ENCODE results near the gene CAMKK2. TPM values are rescaled to one million over a fixed set of nuclear protein-coding genes. Genes with fewer than 3 reads are reported as not detected.
"Not testable (repeated sequence)": the region's sequence is repeated elsewhere in the genome, so short reads cannot be mapped to it uniquely, and the experiment has no call there.

Gene CAMKK2
- polyA plus RNA-seq, 4 donors = 34.2 to 35.1 (median 34.7) TPM

- DNase-seq (ENCODE audit: low read depth in 4 of 4, low spot score in 3 of 4) = no peak
These were observed 69.2 kb downstream of the CAMKK2 start for GRCh38 chr12:121227294-121227693.

GRCh38 chr12:121226871-121227270 lies 69.6 kb downstream of the CAMKK2 start:
- not testable (repeated sequence) for DNase-seq (ENCODE audit: low read depth in 4 of 4, low spot score in 3 of 4)

GRCh38 chr12:121226399-121226798 lies 70.1 kb downstream of the CAMKK2 start:
- DNase-seq (ENCODE audit: low read depth in 4 of 4, low spot score in 3 of 4) = no peak

- DNase-seq (ENCODE audit: low read depth in 4 of 4, low spot score in 3 of 4) = no peak
These were observed 71.9 kb downstream of the CAMKK2 start for GRCh38 chr12:121224591-121224990.

GRCh38 chr12:121223292-121224285 lies 72.9 kb downstream of the CAMKK2 start:
- DNase-seq (ENCODE audit: low read depth in 4 of 4, low spot score in 3 of 4) = no peak

DNA sequence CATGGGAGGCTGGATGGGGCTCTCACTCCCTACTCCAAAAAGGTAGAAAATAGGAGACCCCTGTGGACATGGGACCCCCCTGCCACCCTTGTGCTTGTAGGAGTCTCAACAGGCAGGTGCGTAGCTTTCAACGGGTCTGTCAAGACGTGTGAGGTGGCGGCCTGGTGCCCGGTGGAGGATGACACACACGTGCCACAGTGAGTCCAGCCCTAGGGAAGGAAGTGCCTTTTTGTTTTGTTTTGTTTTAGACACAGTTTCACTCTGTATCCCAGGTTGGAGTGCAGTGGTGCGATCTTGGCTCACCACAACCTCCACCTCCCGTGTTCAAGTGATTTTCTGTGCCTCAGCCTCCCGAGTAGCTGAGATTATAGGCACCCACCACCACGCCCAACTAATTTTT lies 73.7 kb downstream of the CAMKK2 start:
- no peak for DNase-seq (ENCODE audit: low read depth in 4 of 4, low spot score in 3 of 4)

GRCh38 chr12:121219353-121219986 lies 77.0 kb downstream of the CAMKK2 start:
- no peak for DNase-seq (ENCODE audit: low read depth in 4 of 4, low spot score in 3 of 4)

- no peak for DNase-seq (ENCODE audit: low read depth in 4 of 4, low spot score in 3 of 4)
These were observed 77.7 kb downstream of the CAMKK2 start for GRCh38 chr12:121218588-121219352.

- DNase-seq (ENCODE audit: low read depth in 4 of 4, low spot score in 3 of 4) = no peak
These were observed 78.7 kb downstream of the CAMKK2 start for GRCh38 chr12:121217761-121218160.

DNA sequence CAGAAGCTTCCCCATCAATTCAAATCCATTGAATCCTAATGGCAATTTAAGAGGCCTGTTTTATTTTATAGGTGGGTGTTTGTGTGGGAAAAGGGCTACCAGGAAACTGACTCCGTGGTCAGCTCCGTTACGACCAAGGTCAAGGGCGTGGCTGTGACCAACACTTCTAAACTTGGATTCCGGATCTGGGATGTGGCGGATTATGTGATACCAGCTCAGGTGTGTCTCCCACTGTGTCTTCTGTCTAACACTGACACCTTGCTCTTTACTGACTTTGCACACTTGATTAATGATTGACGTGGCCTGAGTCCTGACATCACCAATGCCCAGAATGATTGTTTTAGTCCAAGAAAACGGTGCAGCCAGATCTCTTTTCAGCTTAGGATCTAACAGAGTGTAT lies 79.4 kb downstream of the CAMKK2 start:
- no peak for DNase-seq (ENCODE audit: low read depth in 4 of 4, low spot score in 3 of 4)

GRCh38 chr12:121216102-121216501 lies 80.4 kb downstream of the CAMKK2 start:
- DNase-seq (ENCODE audit: low read depth in 4 of 4, low spot score in 3 of 4) = no peak

- DNase-seq (ENCODE audit: low read depth in 4 of 4, low spot score in 3 of 4) = no peak
These were observed 81.4 kb downstream of the CAMKK2 start for GRCh38 chr12:121214855-121215745.

DNA sequence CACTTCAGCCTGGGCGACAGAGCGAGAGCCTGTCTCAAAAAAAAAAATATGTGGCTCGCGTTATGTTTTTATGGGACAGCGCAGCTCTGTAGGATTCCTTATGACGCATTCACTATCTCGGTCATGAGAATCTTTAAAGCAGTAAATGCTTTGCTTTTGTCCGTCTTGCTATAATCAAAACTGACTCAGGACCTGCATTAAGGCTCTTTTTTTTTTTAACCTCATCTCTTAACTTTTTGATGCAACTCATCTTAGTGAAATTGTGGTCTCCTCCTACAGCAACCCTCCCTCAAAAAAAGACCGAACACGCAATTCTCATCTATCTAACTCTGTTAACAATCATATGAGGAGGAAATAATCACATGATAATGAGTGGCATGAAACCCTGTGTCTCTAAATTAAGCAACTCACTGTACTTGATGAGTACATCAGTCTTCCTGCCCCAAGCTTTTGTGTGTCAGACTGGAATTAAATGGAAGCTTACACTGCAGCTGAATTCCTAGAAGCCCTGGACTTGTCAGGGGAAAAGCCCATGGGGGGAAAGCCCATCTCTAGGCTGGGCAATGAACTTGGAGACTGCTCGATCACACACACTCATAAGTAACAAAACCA lies 82.2 kb downstream of the CAMKK2 start:
- DNase-seq (ENCODE audit: low read depth in 4 of 4, low spot score in 3 of 4) = no peak

DNA sequence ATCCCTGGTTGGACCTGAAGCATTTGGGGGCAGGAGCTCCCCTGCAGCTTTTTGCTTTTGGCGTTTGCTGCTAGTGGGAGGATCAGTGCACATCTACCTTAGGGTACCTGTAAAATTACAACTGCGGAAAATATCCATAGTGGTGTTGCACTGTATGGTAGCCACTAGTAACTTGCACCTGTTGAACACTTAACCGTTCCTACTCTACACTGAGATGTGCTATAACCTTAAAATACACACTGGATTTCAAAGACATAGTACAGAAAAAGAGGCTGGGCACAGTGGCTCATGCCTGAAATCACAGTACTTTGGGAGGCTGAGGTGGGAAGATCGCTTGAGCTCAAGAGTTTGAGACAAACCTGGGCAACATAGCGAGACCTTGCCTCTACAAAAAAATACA lies 83.6 kb downstream of the CAMKK2 start:
- no peak for DNase-seq (ENCODE audit: low read depth in 4 of 4, low spot score in 3 of 4)

GRCh38 chr12:121209624-121210572 lies 86.6 kb downstream of the CAMKK2 start, which contains the start of gene P2RX4:
P2RX4 (plus strand) TSS chr12:121210129; CDS start chr12:121210165, 36 bp downstream.
- DNase-seq (ENCODE audit: low read depth in 4 of 4, low spot score in 3 of 4) = peak in 3 of 4 donors; percentile 56 to 77 (median 62)

DNA sequence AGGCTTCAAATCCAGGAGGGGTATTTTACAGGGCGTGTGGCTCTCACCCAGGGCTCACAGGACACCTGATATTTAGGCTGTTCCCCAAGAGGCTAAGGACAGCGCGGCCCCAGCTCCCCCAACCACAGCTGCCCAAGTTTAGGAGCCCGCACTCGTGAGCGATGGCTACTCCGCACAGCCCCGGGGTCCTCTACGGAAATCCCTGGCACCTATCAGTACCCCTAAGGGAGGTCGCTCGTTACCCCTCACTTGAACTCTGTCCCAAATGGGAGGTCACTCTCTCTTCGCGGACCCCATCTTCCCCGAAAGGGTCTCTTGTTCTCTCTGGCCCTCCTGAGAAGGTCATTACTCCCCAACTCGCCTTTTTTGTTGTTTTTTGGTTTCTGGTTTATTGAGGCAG lies 87.3 kb downstream of the CAMKK2 start:
- no peak for DNase-seq (ENCODE audit: low read depth in 4 of 4, low spot score in 3 of 4)

- not testable (repeated sequence) for DNase-seq (ENCODE audit: low read depth in 4 of 4, low spot score in 3 of 4)
These were observed 87.9 kb downstream of the CAMKK2 start for GRCh38 chr12:121208571-121208970.

DNA sequence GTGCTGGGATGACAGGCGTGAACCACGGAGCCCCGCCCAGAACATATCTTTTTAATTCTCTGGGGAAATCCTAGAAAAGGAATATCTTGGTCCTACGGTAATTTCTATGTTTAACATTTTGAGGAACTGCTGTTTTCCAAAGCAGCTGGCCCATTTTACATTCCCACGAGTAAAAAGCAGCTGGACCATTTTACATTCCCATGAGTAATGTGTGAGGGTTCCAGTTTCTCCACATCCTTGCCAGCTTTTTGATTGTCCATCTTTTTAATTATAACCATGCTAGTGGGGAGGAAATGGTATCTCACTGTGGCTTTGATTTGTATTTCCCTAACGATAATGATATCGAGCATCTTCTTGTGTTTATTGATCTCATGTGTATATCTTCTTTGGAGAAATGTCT lies 91.0 kb downstream of the CAMKK2 start:
- no peak for DNase-seq (ENCODE audit: low read depth in 4 of 4, low spot score in 3 of 4)

All from right renal pelvis (tissue), 4 donors.